AG10803 (cell line): ENCODE results near the gene SETD5.

Experiments used
- DNase-seq: peaks from one replicate; pipeline ENCODE4 v3.0.0; 2010; ENCODE audit warnings: low read depth
- H3K4me3 ChIP-seq: 2 replicates; pipeline ENCODE4 v1.5.1; 2011; ENCODE audit warnings: mild to moderate bottlenecking, low read length, control low read depth
- TF ChIP-seq, protein P1 (sequence below): conservative IDR thresholded peaks from 2 replicates; pipeline ENCODE4 v1.5.1; 2011; ENCODE audit warnings: mild to moderate bottlenecking, low read length, control low read depth, inconsistent platforms

SETD5 gene

DNA sequence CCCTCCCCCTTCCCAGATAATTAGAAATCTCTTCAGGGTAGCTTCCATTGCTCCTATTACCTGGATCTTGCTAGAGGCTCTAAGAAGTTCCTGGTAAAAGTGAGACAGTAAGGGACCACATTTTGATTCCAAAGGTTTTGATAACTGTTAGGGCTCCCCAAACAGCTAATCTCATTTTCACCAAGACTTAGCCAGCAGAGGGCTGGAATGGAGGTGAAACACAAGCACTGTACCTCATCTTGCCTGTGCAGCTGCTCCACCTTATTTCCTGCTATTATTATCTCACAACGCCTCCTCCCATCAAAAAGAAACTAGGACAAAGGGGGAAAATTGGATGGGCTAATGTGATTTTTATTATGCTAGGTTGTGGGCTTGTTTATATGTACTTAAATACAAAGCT, 7.3 kb downstream of the SETD5 start:
- TF ChIP-seq, protein P1, sequence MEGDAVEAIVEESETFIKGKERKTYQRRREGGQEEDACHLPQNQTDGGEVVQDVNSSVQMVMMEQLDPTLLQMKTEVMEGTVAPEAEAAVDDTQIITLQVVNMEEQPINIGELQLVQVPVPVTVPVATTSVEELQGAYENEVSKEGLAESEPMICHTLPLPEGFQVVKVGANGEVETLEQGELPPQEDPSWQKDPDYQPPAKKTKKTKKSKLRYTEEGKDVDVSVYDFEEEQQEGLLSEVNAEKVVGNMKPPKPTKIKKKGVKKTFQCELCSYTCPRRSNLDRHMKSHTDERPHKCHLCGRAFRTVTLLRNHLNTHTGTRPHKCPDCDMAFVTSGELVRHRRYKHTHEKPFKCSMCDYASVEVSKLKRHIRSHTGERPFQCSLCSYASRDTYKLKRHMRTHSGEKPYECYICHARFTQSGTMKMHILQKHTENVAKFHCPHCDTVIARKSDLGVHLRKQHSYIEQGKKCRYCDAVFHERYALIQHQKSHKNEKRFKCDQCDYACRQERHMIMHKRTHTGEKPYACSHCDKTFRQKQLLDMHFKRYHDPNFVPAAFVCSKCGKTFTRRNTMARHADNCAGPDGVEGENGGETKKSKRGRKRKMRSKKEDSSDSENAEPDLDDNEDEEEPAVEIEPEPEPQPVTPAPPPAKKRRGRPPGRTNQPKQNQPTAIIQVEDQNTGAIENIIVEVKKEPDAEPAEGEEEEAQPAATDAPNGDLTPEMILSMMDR, result 0 out of 2 replicates have a peak, but pooled peaks have one; percentile 3

DNA sequence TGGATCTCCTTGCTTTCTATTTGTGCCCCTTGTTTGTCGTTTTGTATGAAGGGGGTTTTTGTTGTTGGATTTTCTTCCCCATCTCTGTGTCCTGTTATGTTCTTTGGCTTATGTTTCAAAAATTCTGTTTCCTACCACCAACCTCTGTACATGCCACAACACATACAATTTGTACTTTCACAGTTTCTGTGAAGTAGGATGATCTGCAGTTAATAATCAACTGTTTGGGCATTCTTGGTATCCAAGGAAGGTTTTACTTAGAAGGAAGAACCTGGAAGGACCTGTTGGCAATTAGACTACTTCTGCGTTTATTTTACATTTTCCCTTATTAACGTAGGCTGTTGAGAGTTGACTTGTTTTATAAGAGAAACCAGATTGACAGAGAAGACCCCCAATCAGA, 8.3 kb downstream of the SETD5 start:
- TF ChIP-seq, protein P1, result no peak
- DNase-seq, result no peak
- no peak overlapping the region for H3K4me3 ChIP-seq

More for the DNA sequence above, 7.3 kb downstream of the SETD5 start:
- no peak for DNase-seq
- no peak overlapping the region for H3K4me3 ChIP-seq

DNA sequence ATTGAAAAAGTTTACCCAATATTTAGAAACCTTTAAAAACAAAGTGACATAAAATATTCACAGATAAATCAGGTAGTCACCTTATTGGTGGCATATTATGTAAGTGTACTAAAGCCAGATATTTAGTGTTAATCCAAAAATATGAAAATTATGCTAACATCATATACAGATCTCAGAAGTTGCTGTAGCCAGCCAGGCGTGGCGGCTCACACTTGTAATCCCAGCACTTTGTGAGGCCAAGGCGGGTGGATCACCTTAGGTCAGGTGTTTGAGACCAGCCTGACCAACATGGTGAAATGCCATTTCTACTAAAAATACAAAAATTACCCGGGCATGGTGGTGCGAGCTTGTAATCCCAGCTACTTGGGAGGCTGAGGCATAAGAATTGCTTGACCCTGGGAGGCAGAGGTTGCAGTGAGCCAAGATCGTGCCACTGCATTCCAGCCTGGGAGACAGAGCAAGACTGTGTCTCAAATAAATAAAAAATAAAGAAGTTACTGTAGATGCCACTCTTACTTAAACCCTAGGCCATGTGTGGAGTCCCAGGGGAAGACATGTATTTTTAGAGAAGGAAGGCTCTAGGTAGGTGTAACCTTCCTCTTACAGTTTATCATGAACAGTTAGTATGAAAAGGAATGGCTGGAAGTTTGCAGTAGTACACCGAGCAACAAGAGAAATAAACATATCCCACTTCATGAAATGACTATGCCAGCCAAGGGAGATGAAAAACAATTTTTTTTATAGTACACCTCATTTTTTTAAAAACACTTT, 9.6 kb downstream of the SETD5 start:
- TF ChIP-seq, protein P1, result no peak
- no peak for DNase-seq
- H3K4me3 ChIP-seq, result no peak overlapping the region

DNA sequence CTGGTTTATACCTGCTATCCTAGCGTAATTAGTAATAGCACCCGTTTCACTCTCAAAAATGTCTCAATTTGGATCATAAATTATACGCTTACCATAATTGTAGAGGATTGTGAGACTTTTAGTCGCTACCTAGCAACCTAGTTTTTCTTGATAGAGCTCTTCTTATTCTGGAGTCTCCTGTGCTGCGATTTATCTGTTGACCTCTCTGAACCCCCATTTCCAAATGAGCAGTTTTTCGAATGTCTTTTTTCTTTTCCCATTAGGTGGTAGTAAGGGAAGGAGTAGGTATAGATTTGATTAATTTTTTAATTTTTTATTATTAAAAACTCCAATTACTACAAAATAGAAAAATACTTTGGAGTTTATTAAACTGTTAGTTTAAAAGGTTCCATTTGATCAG, 10.6 kb downstream of the SETD5 start:
- TF ChIP-seq, protein P1, result no peak
- no peak for DNase-seq
- H3K4me3 ChIP-seq, result no peak overlapping the region

DNA sequence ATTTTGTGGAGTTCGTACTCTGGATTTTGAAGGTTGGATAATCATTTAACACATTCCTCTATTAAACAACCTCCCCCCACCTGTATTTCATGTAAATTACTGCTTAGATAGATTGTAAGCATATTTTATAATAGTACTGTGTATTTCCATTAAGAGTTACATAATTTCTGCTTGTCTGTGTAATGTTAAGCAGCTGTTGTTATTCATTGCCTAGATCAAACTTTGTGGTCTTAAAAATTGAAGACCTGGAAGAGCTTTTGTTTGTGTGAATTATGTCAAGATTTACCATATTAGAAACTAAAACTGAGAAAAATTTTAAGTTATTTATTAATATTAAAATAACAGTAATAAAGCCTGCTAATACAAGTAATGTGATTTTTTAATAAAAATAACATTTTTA, 11.1 kb downstream of the SETD5 start:
- DNase-seq, result no peak
- TF ChIP-seq, protein P1, result no peak

DNA sequence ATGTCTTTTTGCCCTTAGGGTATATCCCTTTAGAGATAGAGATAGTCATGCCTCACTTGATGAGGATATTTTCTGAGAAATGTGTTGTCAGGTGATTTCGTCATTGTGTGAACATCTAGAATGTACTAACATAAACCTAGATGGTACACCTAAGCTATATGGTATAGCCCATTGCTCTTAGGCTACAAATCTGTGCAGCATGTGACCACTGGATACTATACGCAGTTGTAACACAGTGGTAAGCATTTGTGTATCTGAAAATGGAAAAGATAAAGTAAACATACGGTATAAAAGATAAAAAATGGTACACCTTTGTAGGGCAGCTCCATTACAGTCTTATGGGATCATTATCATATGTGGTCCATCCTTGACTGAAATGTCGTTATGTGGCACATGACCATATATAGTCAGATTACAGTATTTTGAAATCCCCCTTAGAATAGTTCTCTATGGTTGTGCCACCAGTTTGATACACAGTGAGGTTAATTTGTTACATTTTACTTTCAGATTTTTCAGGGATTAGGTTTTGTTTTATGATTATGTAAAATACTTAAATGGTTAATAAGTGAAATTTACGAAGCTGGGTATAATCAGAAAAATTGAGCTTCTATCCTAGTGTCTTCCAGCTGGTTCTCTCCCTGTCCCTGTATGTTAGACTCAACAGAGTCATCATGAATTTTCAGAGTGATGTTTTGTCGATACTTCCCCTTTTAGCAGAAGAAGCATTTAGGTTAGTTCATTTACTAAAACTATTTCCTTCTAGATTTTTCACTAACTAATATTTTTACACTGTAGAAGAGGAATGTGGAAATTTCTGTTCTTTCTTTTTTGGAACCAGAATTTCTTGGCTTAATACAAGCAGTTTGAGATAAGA, 12.8 kb downstream of the SETD5 start:
- TF ChIP-seq, protein P1, result no peak
- DNase-seq, result no peak

More for the DNA sequence above, 11.1 kb downstream of the SETD5 start:
- no peak overlapping the region for H3K4me3 ChIP-seq

More for the DNA sequence above, 12.8 kb downstream of the SETD5 start:
- no peak overlapping the region for H3K4me3 ChIP-seq
